Neuronal stem cell (in vitro differentiated cells): ENCODE measurements around the gene ZNF652.

Experiments
- DNase-seq: peaks from one replicate; pipeline ENCODE4 v3.0.0-alpha.2; 2013; ENCODE audit warnings: low spot score
- H2AFZ ChIP-seq: one replicate; pipeline ENCODE4 v1.6.1; 2013; ENCODE audit warnings: mild to moderate bottlenecking, low read length, inconsistent platforms
- H2AK5ac ChIP-seq: 2 replicates; pipeline ENCODE4 v1.6.1; 2013; ENCODE audit warnings: low read depth, mild to moderate bottlenecking, inconsistent platforms, low read length, moderate library complexity, mixed read lengths
- H2BK120ac ChIP-seq: 2 replicates; pipeline ENCODE4 v1.6.1; 2013; ENCODE audit warnings: low read depth, mild to moderate bottlenecking, inconsistent platforms, low read length, moderate library complexity, mixed read lengths
- H2BK12ac ChIP-seq: one replicate; pipeline ENCODE4 v1.6.1; 2013; ENCODE audit warnings: low read length, inconsistent platforms
- H2BK15ac ChIP-seq: 2 replicates; pipeline ENCODE4 v1.6.1; 2013; ENCODE audit warnings: mild to moderate bottlenecking, low read length, inconsistent platforms, mixed read lengths
- H2BK5ac ChIP-seq: one replicate; pipeline ENCODE4 v1.6.1; 2013; ENCODE audit warnings: inconsistent platforms, mild to moderate bottlenecking, low read length, moderate library complexity
- H3K14ac ChIP-seq: one replicate; pipeline ENCODE4 v1.6.1; 2013; ENCODE audit warnings: low read length, inconsistent platforms
- H3K18ac ChIP-seq: 2 replicates; pipeline ENCODE4 v1.6.1; 2013; ENCODE audit warnings: low read length, inconsistent platforms
- H3K23ac ChIP-seq: 2 replicates; pipeline ENCODE4 v1.6.1; 2013; ENCODE audit warnings: low read depth, mild to moderate bottlenecking, mixed read lengths, low read length, inconsistent platforms; ENCODE audit not compliant: poor library complexity
- H3K27ac ChIP-seq: replicated peaks from 3 replicates; pipeline ENCODE4 v1.5.1; 2013; ENCODE audit warnings: low read length, inconsistent platforms
- H3K27me3 ChIP-seq, 3 experiments: 2 replicates each; pipeline ENCODE4 v1.6.1; 2013; ENCODE audit warnings: low read length in 3 of 3, mild to moderate bottlenecking in 2 of 3, inconsistent platforms in 1 of 3, low read depth in 1 of 3, mixed read lengths in 1 of 3, moderate library complexity in 1 of 3; ENCODE audit not compliant: control insufficient read depth in 3 of 3, insufficient read depth in 3 of 3
- H3K36me3 ChIP-seq, 2 donors: replicated peaks in 1 of 2; 2 replicates each; pipeline ENCODE4 v1.6.1; 2013; ENCODE audit warnings: low read length in 2 of 2; ENCODE audit not compliant: control insufficient read depth in 2 of 2, insufficient read depth in 2 of 2
- H3K4ac ChIP-seq: 2 replicates; pipeline ENCODE4 v1.6.1; 2013; ENCODE audit warnings: inconsistent platforms, mild to moderate bottlenecking, low read length, moderate library complexity
- H3K4me1 ChIP-seq, 2 donors: 1 replicate in 1 of 2; 2 replicates in 1 of 2; pipeline ENCODE4 v1.6.1; 2013; ENCODE audit warnings: low read length in 2 of 2, low read depth in 1 of 2; ENCODE audit not compliant: control insufficient read depth in 2 of 2, insufficient read depth in 1 of 2
- H3K4me2 ChIP-seq: one replicate; pipeline ENCODE4 v1.6.1; 2013; ENCODE audit warnings: mild to moderate bottlenecking, low read length, inconsistent platforms; ENCODE audit not compliant: insufficient read depth, poor library complexity, severe bottlenecking
- H3K4me3 ChIP-seq, 2 donors: 2 replicates each; pipeline ENCODE4 v1.5.1; 2013; ENCODE audit warnings: low read length in 2 of 2, mild to moderate bottlenecking in 2 of 2, inconsistent platforms in 1 of 2, moderate library complexity in 1 of 2
- H3K79me1 ChIP-seq: one replicate; pipeline ENCODE4 v1.6.1; 2013; ENCODE audit warnings: low read depth, mild to moderate bottlenecking, inconsistent platforms, low read length, moderate library complexity
- H3K9ac ChIP-seq: one replicate; pipeline ENCODE4 v1.6.1; 2013; ENCODE audit warnings: mild to moderate bottlenecking, low read depth, low read length, inconsistent platforms; ENCODE audit not compliant: poor library complexity
- H3K9me3 ChIP-seq, 2 donors: replicated peaks in 1 of 2; 2 replicates each; pipeline versions ENCODE3 to v1.6.1; 2013; ENCODE audit warnings: low read length in 2 of 2, mild to moderate bottlenecking in 2 of 2, inconsistent platforms in 1 of 2, low read depth in 1 of 2, mixed read lengths in 1 of 2, moderate library complexity in 1 of 2; ENCODE audit not compliant: control insufficient read depth in 2 of 2, insufficient read depth in 1 of 2
- H4K8ac ChIP-seq: one replicate; pipeline ENCODE4 v1.6.1; 2013; ENCODE audit warnings: low read depth, mild to moderate bottlenecking, inconsistent platforms, low read length, moderate library complexity
- H4K91ac ChIP-seq: one replicate; pipeline ENCODE4 v1.6.1; 2013; ENCODE audit warnings: low read length, low read depth, mild to moderate bottlenecking, inconsistent platforms; ENCODE audit not compliant: poor library complexity
- WGBS, 2 donors: extraction: QIAGEN DNeasy Blood & Tissue Kit; methylation state at CpG; one replicate each; pipeline ENCODE4 v1.1.7; 2013; ENCODE audit warnings: missing lambda C conversion rate in 2 of 2, mixed read lengths in 1 of 2; ENCODE audit not compliant: insufficient read length in 2 of 2, insufficient replicate concordance in 1 of 2; ENCODE audit errors: extremely low coverage in 2 of 2; 5-methylcytosine and 5-hydroxymethylcytosine counted together

The ZNF652 gene

GRCh38 chr17:49258394-49258793 lies 103.7 kb downstream of the ZNF652 start:
- no peak for DNase-seq
- Histone ChIP-seq H2BK12ac (no peak overlapping the region), H3K4me1 (peaks cover 0 to 4% of the 10 kb centered on the region in 2 donors), H2BK15ac (no peak overlapping the region), H3K4me3 (no peak overlapping the region), H3K9ac (no peak overlapping the region), H3K9me3 (no peaks in the 10 kb centered on the region), H3K18ac (no peak overlapping the region), H3K23ac (no peak overlapping the region), H4K91ac (no peak overlapping the region), H3K36me3 (no peaks in the 10 kb centered on the region), H3K27ac (no peak overlapping the region), H3K27me3 (peaks cover 0 to 33% (median 13%) of the 10 kb centered on the region in 3 experiments), H3K4ac (no peak overlapping the region), H2AK5ac (no peak overlapping the region), H2BK5ac (no peak overlapping the region), H2BK120ac (no peak overlapping the region), H2AFZ (no peak overlapping the region), H3K14ac (no peak overlapping the region), H3K79me1 (no peaks in the 10 kb centered on the region), H4K8ac (no peak overlapping the region), H3K4me2 (no peak overlapping the region)
- WGBS, 2 donors = no CpG with 5 or more reads among the region's 3 CpGs

GRCh38 chr17:49255125-49255524 lies 106.9 kb downstream of the ZNF652 start:
- Histone ChIP-seq H3K36me3 (peaks cover 0 to 2% of the 10 kb centered on the region in 2 donors), H3K4me2 (no peak overlapping the region), H3K27me3 (peaks cover 0 to 20% (median 6%) of the 10 kb centered on the region in 3 experiments), H4K91ac (no peak overlapping the region), H4K8ac (no peak overlapping the region), H2BK120ac (no peak overlapping the region), H3K4me1 (peaks cover 0 to 6% of the 10 kb centered on the region in 2 donors), H3K14ac (no peak overlapping the region), H3K18ac (no peak overlapping the region), H3K9me3 (peaks cover 0 to 3% of the 10 kb centered on the region in 2 donors), H2AK5ac (no peak overlapping the region), H3K79me1 (no peaks in the 10 kb centered on the region), H2BK12ac (no peak overlapping the region), H3K4me3 (no peak overlapping the region), H2AFZ (no peak overlapping the region), H3K9ac (no peak overlapping the region), H3K23ac (no peak overlapping the region), H3K4ac (no peak overlapping the region), H3K27ac (no peak overlapping the region), H2BK15ac (peak overlapping the region; percentile 33), H2BK5ac (no peak overlapping the region)
- WGBS, 2 donors = no CpG with 5 or more reads among the region's 5 CpGs
- no peak for DNase-seq

GRCh38 chr17:49254066-49254465 lies 108.0 kb downstream of the ZNF652 start:
- no CpG with 5 or more reads among the region's 4 CpGs for WGBS, 2 donors
- Histone ChIP-seq H3K27me3 (peaks cover 0 to 10% (median 3%) of the 10 kb centered on the region in 3 experiments), H2BK12ac (no peak overlapping the region), H3K4me1 (peaks cover 0 to 3% of the 10 kb centered on the region in 2 donors), H2AK5ac (no peak overlapping the region), H3K79me1 (no peaks in the 10 kb centered on the region), H3K23ac (no peak overlapping the region), H2BK15ac (no peak overlapping the region), H2BK120ac (no peak overlapping the region), H3K36me3 (peaks cover 0 to 2% of the 10 kb centered on the region in 2 donors), H3K9me3 (peaks cover 0 to 3% of the 10 kb centered on the region in 2 donors), H3K27ac (no peak overlapping the region), H4K91ac (no peak overlapping the region), H3K4me3 (no peak overlapping the region), H3K14ac (no peak overlapping the region), H3K18ac (no peak overlapping the region), H4K8ac (no peak overlapping the region), H3K4me2 (no peak overlapping the region), H2BK5ac (peak overlapping the region; percentile 66), H3K4ac (no peak overlapping the region), H3K9ac (no peak overlapping the region), H2AFZ (no peak overlapping the region)
- DNase-seq = no peak

GRCh38 chr17:49252148-49252695 lies 109.8 kb downstream of the ZNF652 start:
- H2BK15ac ChIP-seq = no peak overlapping the region
- H2BK120ac ChIP-seq = no peak overlapping the region
- H3K4ac ChIP-seq = peak overlapping the region; percentile 17
- H3K79me1 ChIP-seq = no peaks in the 10 kb centered on the region
- no peak overlapping the region for H2BK12ac ChIP-seq
- H2AFZ ChIP-seq = no peak overlapping the region
- H4K91ac ChIP-seq = peak overlapping the region; percentile 79
- H3K27ac ChIP-seq = no peak overlapping the region
- no peak overlapping the region for H3K4me2 ChIP-seq
- H3K9ac ChIP-seq = no peak overlapping the region
- peaks cover 0 to 3% of the 10 kb centered on the region in 2 donors for H3K4me1 ChIP-seq
- no CpG with 5 or more reads among the region's 6 CpGs for WGBS, 2 donors
- no peak overlapping the region for H3K14ac ChIP-seq
- H3K18ac ChIP-seq = peak overlapping the region; percentile 19
- H3K23ac ChIP-seq = peak overlapping the region; percentile 83
- no peak overlapping the region for H4K8ac ChIP-seq
- peaks cover 0 to 6% (median under 1%) of the 10 kb centered on the region in 3 experiments for H3K27me3 ChIP-seq
- peaks cover 0 to 3% of the 10 kb centered on the region in 2 donors for H3K9me3 ChIP-seq
- H2AK5ac ChIP-seq = no peak overlapping the region
- no peak overlapping the region for H2BK5ac ChIP-seq
- DNase-seq = no peak
- no peak overlapping the region for H3K4me3 ChIP-seq
- H3K36me3 ChIP-seq = peaks cover 0 to 2% of the 10 kb centered on the region in 2 donors
